IMR-90 (cell line): Measurements from ENCODE around the gene STX7. TPM values are rescaled to one million over a fixed set of nuclear protein-coding genes. Genes with fewer than 3 reads are reported as not detected.

ENCODE experiments used
- ATAC-seq: fragments of 200-7000 bp; cut with Tn5 transposase; 2 replicates; pipeline ENCODE4 v1.9.1; 2020; ENCODE audit warnings: low read depth, mild to moderate bottlenecking, moderate library complexity
- BruUV-seq: library from RNA; stranded (reverse); fragments of 400-500 nt; replicated peaks from 2 replicates; lab custom pipeline; 2021; lab: Mats Ljungman, UMichigan
- CTCF ChIA-PET: fragments of 300-600 bp; formaldehyde crosslinking; extraction: SDS; loops from one replicate; lab custom pipeline; 2021; ENCODE audit warnings: antibody characterized with exemption; lab: Yijun Ruan, JAX
- POLR2A ChIA-PET: fragments of 300-600 bp; sonication (Branson Sonifier 250); formaldehyde crosslinking; loops from one replicate; lab custom pipeline; 2022; ENCODE audit warnings: antibody characterized with exemption; ENCODE audit not compliant: unreplicated experiment; lab: Charles Lee
- DNase-seq: peaks from one replicate; pipeline ENCODE4 v3.0.0; 2013
- H2AFZ ChIP-seq: replicated peaks from 2 replicates; pipeline ENCODE3; 2013; ENCODE audit warnings: low read length, mild to moderate bottlenecking; ENCODE audit not compliant: poor library complexity
- H2AK5ac ChIP-seq: 2 replicates; pipeline ENCODE4 v1.6.1; 2013; ENCODE audit warnings: low read depth, low read length, inconsistent platforms
- H2AK9ac ChIP-seq: replicated peaks from 2 replicates; pipeline ENCODE3; 2013; ENCODE audit warnings: mild to moderate bottlenecking, low read depth, low read length, moderate library complexity; ENCODE audit not compliant: poor library complexity
- H2BK120ac ChIP-seq: 2 replicates; pipeline ENCODE4 v1.6.1; 2013; ENCODE audit warnings: low read depth, low read length, inconsistent platforms
- H2BK15ac ChIP-seq: 3 replicates; pipeline ENCODE4 v1.6.1; 2013; ENCODE audit warnings: low read depth, low read length, inconsistent platforms
- H2BK20ac ChIP-seq: 2 replicates; pipeline ENCODE4 v1.6.1; 2013; ENCODE audit warnings: low read depth, mild to moderate bottlenecking, inconsistent platforms, low read length, moderate library complexity
- H2BK5ac ChIP-seq: 2 replicates; pipeline ENCODE4 v1.6.1; 2013; ENCODE audit warnings: mild to moderate bottlenecking, low read depth, low read length, inconsistent platforms; ENCODE audit not compliant: poor library complexity, severe bottlenecking
- H3K14ac ChIP-seq: replicated peaks from 2 replicates; pipeline ENCODE4 v1.6.1; 2013; ENCODE audit warnings: low read depth, low read length, inconsistent platforms
- H3K18ac ChIP-seq: 2 replicates; pipeline ENCODE4 v1.6.1; 2013; ENCODE audit warnings: low read depth, low read length, control low read depth
- H3K23ac ChIP-seq: 2 replicates; pipeline ENCODE4 v1.6.1; 2013; ENCODE audit warnings: low read depth, low read length, inconsistent platforms
- H3K27ac ChIP-seq: 2 replicates; pipeline ENCODE4 v1.5.1; 2013; ENCODE audit warnings: mild to moderate bottlenecking, control low read depth, low read length; ENCODE audit not compliant: insufficient read depth
- H3K27me3 ChIP-seq: 2 replicates; pipeline ENCODE4 v1.6.1; 2013; ENCODE audit warnings: low read length; ENCODE audit not compliant: control insufficient read depth, insufficient read depth
- H3K36me3 ChIP-seq: 2 replicates; pipeline ENCODE4 v1.6.1; 2013; ENCODE audit warnings: low read length, mixed read lengths; ENCODE audit not compliant: control insufficient read depth, insufficient read depth
- H3K4ac ChIP-seq: 2 replicates; pipeline ENCODE4 v1.6.1; 2013; ENCODE audit warnings: low read depth, low read length, inconsistent platforms
- H3K4me1 ChIP-seq: 2 replicates; pipeline ENCODE4 v1.6.1; 2013; ENCODE audit warnings: low read length, mixed read lengths; ENCODE audit not compliant: control insufficient read depth, insufficient read depth
- H3K4me2 ChIP-seq: 2 replicates; pipeline ENCODE4 v1.6.1; 2013; ENCODE audit warnings: low read depth, mild to moderate bottlenecking, control low read depth, low read length, moderate library complexity
- H3K4me3 ChIP-seq: 2 replicates; pipeline ENCODE4 v1.5.1; 2013; ENCODE audit warnings: low read depth, mild to moderate bottlenecking, control low read depth, low read length, moderate library complexity; ENCODE audit not compliant: insufficient read depth
- H3K56ac ChIP-seq: 2 replicates; pipeline ENCODE4 v1.6.1; 2013; ENCODE audit warnings: low read length, inconsistent platforms; ENCODE audit not compliant: insufficient read depth; ENCODE audit errors: extremely low read depth
- H3K79me1 ChIP-seq, 2 experiments: 2 replicates each; pipeline ENCODE4 v1.6.1; 2013; ENCODE audit warnings: low read length in 2 of 2, inconsistent platforms in 1 of 2, low read depth in 1 of 2
- H3K9ac ChIP-seq: 2 replicates; pipeline ENCODE4 v1.6.1; 2013; ENCODE audit warnings: low read depth, low read length, control low read depth
- H3K9me1 ChIP-seq: 2 replicates; pipeline ENCODE4 v1.6.1; 2013; ENCODE audit warnings: low read length, inconsistent platforms; ENCODE audit not compliant: insufficient read depth
- H3K9me3 ChIP-seq: 2 replicates; pipeline ENCODE4 v1.6.1; 2013; ENCODE audit warnings: low read length; ENCODE audit not compliant: control insufficient read depth, insufficient read depth
- H4K20me1 ChIP-seq: 2 replicates; pipeline ENCODE4 v1.6.1; 2013; ENCODE audit warnings: low read length, inconsistent platforms; ENCODE audit not compliant: insufficient read depth
- H4K5ac ChIP-seq: 2 replicates; pipeline ENCODE4 v1.6.1; 2013; ENCODE audit warnings: mild to moderate bottlenecking, low read depth, low read length, control low read depth
- H4K8ac ChIP-seq, 2 experiments: 2 replicates each; pipeline ENCODE4 v1.6.1; 2013; ENCODE audit warnings: low read depth in 2 of 2, low read length in 2 of 2, control low read depth in 1 of 2, inconsistent platforms in 1 of 2
- H4K91ac ChIP-seq: 2 replicates; pipeline ENCODE4 v1.6.1; 2013; ENCODE audit warnings: low read depth, low read length, inconsistent platforms; ENCODE audit not compliant: insufficient read depth
- BHLHE40 ChIP-seq: fragments of 150-350 bp; IDR thresholded peaks from 2 replicates; pipeline ENCODE4 v1.6.1; 2016; ENCODE audit warnings: mild to moderate bottlenecking, low read depth, low read length
- CHD1 ChIP-seq: IDR thresholded peaks from 2 replicates; pipeline ENCODE4 v1.6.1; 2012; ENCODE audit warnings: low read depth, low read length, improper control_type of control experiment
- FOS ChIP-seq: fragments of 150-350 bp; IDR thresholded peaks from 2 replicates; pipeline ENCODE4 v1.6.1; 2016; ENCODE audit warnings: low read depth, low read length
- MAFK ChIP-seq: IDR thresholded peaks from 2 replicates; pipeline ENCODE4 v1.6.1; 2012; ENCODE audit warnings: low read depth, low read length, improper control_type of control experiment
- MAZ ChIP-seq: IDR thresholded peaks from 2 replicates; pipeline ENCODE4 v1.6.1; 2012; ENCODE audit warnings: low read depth, mild to moderate bottlenecking, low read length, improper control_type of control experiment, moderate library complexity, borderline replicate concordance
- POLR2A ChIP-seq: IDR thresholded peaks from 2 replicates; pipeline ENCODE4 v1.6.1; 2012; ENCODE audit warnings: mild to moderate bottlenecking, low read depth, low read length
- RAD21 ChIP-seq: IDR thresholded peaks from 2 replicates; pipeline ENCODE4 v1.6.1; 2012; ENCODE audit warnings: low read length, improper control_type of control experiment
- RCOR1 ChIP-seq: IDR thresholded peaks from 2 replicates; pipeline ENCODE4 v1.6.1; 2012; ENCODE audit warnings: mild to moderate bottlenecking, low read length, improper control_type of control experiment; ENCODE audit not compliant: insufficient replicate concordance
- RFX5 ChIP-seq: IDR thresholded peaks from 2 replicates; pipeline ENCODE4 v1.8.0; 2012; ENCODE audit warnings: low read depth, mild to moderate bottlenecking, low read length, moderate library complexity
- SMC3 ChIP-seq: fragments of 150-350 bp; IDR thresholded peaks from 2 replicates; pipeline ENCODE4 v1.6.1; 2016; ENCODE audit warnings: low read depth, mild to moderate bottlenecking, antibody characterized with exemption, low read length, moderate library complexity
- WGBS, 2 experiments: methylation state at CpG; one replicate each; pipeline versions ENCODE4 v1.1.5 to v1.1.7; 2013; ENCODE audit warnings: missing lambda C conversion rate in 2 of 2; ENCODE audit not compliant: insufficient read length in 1 of 2; ENCODE audit errors: extremely low coverage in 2 of 2; 5-methylcytosine and 5-hydroxymethylcytosine counted together
- dilution Hi-C: fragments of 300-500 bp; cut with HindIII; formaldehyde crosslinking; loops from one replicate; pipeline ENCODE4 v1.14.3; 2018; ENCODE audit warnings: low sequenced_read_pairs; ENCODE audit not compliant: unreplicated experiment
- in situ Hi-C: fragments of 300-500 bp; cut with MboI; formaldehyde crosslinking; loops from 3 replicates; pipeline ENCODE4 v1.14.3; 2019; ENCODE audit warnings: low sequenced_read_pairs, inconsistent platforms, mixed read lengths
- intact Hi-C: fragments of 100-400 bp; cut with micrococcal nuclease; formaldehyde crosslinking; loops from 2 replicates; pipeline ENCODE4 v1.10.0; 2022
- polyA plus RNA-seq, 3 experiments: library from polyadenylated mRNA; depleted of rRNA; stranded (reverse); fragments of >200 nt; gene quantifications; 2 replicates each; pipeline ENCODE4 v1.2.3, GENCODE V29; 2012; ENCODE audit warnings: low replicate concordance in 1 of 3
- total RNA-seq: library from RNA; depleted of rRNA; stranded (reverse); fragments of >200 nt; gene quantifications from 2 replicates; pipeline ENCODE4 v1.2.3, GENCODE V29; 2012
- TF ChIP-seq, protein P1 (sequence below): fragments of 150-350 bp; IDR thresholded peaks from 2 replicates; pipeline ENCODE4 v1.6.1; 2016; ENCODE audit warnings: low read depth, mild to moderate bottlenecking, low read length, moderate library complexity, borderline replicate concordance
- TF ChIP-seq, protein P2 (sequence below): conservative IDR thresholded peaks from 2 replicates; pipeline ENCODE4 v1.5.1; 2012; ENCODE audit warnings: mild to moderate bottlenecking, low read depth, low read length, improper control_type of control experiment
- TF ChIP-seq, protein P3 (sequence below): fragments of 150-350 bp; IDR thresholded peaks from 2 replicates; pipeline ENCODE4 v1.6.1; 2017; ENCODE audit warnings: mild to moderate bottlenecking, antibody characterized with exemption, low read length, low read depth

The STX7 gene
- total and polyA plus RNA-seq, 2 of the 4 experiments (the other 2 are of a cell fraction), result 16.5 to 35.1 TPM

DNA sequence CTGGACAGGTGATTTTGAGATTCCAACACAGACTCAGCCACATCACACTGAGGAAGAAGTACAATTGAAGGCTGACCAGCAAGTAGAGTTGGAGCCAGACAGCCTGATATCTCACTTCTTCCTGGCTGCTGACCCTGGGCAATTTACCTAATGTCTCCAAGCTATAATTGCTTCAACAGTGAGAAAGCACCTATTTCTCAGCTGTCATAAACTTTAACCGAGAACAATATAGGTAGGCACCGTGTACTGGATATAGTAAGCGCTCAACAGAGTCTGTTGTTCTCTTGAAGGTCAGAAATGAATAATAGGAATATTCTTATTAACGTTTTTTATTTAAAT lies 28.3 kb downstream of the STX7 start:
- H4K91ac ChIP-seq, result no peak overlapping the region
- no CpG with 5 or more reads among the region's 4 CpGs for WGBS, 2 experiments
- no peak for DNase-seq
- no peak overlapping the region for H3K18ac ChIP-seq
- H4K8ac ChIP-seq, result no peak overlapping the region
- no peak overlapping the region for H2AFZ ChIP-seq
- POLR2A ChIA-PET, result no interaction called here
- H3K4ac ChIP-seq, result no peak overlapping the region
- H3K4me1 ChIP-seq, result no peaks in the 10 kb centered on the region; the same call in 1 of the 2 replicates
- no peak overlapping the region for H2BK120ac ChIP-seq
- intact Hi-C loops, result loop anchor here (1.0 to 2.0 kb wide), 3 partner anchors 184 to 570 kb away; no protein-coding TSS in a partner anchor
- CTCF ChIA-PET, result interaction anchor here (0.6 to 3.0 kb wide), 12 partner anchors 8 to 207 kb away, joined by 3 to 33 read pairs (median 3); partner anchors contain the start of gene STX7
- no peak for ATAC-seq
- H3K4me2 ChIP-seq, result no peak overlapping the region
- no peak overlapping the region for H3K23ac ChIP-seq
- H4K20me1 ChIP-seq, result peaks cover 6% of the 10 kb centered on the region
- no peak overlapping the region for H3K56ac ChIP-seq
- no peak overlapping the region for H2AK9ac ChIP-seq
- H2AK5ac ChIP-seq, result no peak overlapping the region
- H4K5ac ChIP-seq, result no peak overlapping the region
- TF ChIP-seq MAFK (no peak), CHD1 (no peak), POLR2A (no peak), MAZ (no peak), FOS (no peak), SMC3 (no peak), BHLHE40 (no peak), RAD21 (no peak), RCOR1 (no peak), RFX5 (no peak)
- TF ChIP-seq, protein P1, sequence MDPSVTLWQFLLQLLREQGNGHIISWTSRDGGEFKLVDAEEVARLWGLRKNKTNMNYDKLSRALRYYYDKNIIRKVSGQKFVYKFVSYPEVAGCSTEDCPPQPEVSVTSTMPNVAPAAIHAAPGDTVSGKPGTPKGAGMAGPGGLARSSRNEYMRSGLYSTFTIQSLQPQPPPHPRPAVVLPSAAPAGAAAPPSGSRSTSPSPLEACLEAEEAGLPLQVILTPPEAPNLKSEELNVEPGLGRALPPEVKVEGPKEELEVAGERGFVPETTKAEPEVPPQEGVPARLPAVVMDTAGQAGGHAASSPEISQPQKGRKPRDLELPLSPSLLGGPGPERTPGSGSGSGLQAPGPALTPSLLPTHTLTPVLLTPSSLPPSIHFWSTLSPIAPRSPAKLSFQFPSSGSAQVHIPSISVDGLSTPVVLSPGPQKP, result no peak
- TF ChIP-seq, protein P2, sequence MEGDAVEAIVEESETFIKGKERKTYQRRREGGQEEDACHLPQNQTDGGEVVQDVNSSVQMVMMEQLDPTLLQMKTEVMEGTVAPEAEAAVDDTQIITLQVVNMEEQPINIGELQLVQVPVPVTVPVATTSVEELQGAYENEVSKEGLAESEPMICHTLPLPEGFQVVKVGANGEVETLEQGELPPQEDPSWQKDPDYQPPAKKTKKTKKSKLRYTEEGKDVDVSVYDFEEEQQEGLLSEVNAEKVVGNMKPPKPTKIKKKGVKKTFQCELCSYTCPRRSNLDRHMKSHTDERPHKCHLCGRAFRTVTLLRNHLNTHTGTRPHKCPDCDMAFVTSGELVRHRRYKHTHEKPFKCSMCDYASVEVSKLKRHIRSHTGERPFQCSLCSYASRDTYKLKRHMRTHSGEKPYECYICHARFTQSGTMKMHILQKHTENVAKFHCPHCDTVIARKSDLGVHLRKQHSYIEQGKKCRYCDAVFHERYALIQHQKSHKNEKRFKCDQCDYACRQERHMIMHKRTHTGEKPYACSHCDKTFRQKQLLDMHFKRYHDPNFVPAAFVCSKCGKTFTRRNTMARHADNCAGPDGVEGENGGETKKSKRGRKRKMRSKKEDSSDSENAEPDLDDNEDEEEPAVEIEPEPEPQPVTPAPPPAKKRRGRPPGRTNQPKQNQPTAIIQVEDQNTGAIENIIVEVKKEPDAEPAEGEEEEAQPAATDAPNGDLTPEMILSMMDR, result no peak
- TF ChIP-seq, protein P3, sequence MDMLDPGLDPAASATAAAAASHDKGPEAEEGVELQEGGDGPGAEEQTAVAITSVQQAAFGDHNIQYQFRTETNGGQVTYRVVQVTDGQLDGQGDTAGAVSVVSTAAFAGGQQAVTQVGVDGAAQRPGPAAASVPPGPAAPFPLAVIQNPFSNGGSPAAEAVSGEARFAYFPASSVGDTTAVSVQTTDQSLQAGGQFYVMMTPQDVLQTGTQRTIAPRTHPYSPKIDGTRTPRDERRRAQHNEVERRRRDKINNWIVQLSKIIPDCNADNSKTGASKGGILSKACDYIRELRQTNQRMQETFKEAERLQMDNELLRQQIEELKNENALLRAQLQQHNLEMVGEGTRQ, result no peak
- H3K9ac ChIP-seq, result no peak overlapping the region
- H3K27me3 ChIP-seq, result no peaks in the 10 kb centered on the region
- in situ Hi-C loops, result loop anchor here (5.0 to 25.0 kb wide), 4 partner anchors 180 to 797 kb away; no protein-coding TSS in a partner anchor
- BruUV-seq, result no TSS peak
- H3K14ac ChIP-seq, result no peak overlapping the region
- H3K27ac ChIP-seq, result no peak overlapping the region
- dilution Hi-C loops, result loop anchor here (25.0 kb wide), 1 partner anchor 197 kb away; no protein-coding TSS in a partner anchor
- no peak overlapping the region for H2BK5ac ChIP-seq
- no peak overlapping the region for H2BK15ac ChIP-seq
- H3K79me1 ChIP-seq, result peaks cover 18 to 33% of the 10 kb centered on the region in 2 experiments
- H3K9me1 ChIP-seq, result peaks cover 3% of the 10 kb centered on the region; the same call in 1 of the 2 replicates
- no peak overlapping the region for H2BK20ac ChIP-seq
- H3K9me3 ChIP-seq, result no peaks in the 10 kb centered on the region
- H3K36me3 ChIP-seq, result no peaks in the 10 kb centered on the region
- no peak overlapping the region for H3K4me3 ChIP-seq
